ENCODE results near the gene NRG3.

NRG3 gene

GRCh38 chr10:82535457-82535856 lies 660.5 kb downstream of the NRG3 start:
- H3K27ac ChIP-seq, result no peak overlapping the region
- no peak for DNase-seq (ENCODE audit: low read depth, low spot score)

GRCh38 chr10:82536668-82537067 lies 661.7 kb downstream of the NRG3 start:
- no peak for DNase-seq (ENCODE audit: low read depth, low spot score)
- H3K27ac ChIP-seq, result no peak overlapping the region

DNA sequence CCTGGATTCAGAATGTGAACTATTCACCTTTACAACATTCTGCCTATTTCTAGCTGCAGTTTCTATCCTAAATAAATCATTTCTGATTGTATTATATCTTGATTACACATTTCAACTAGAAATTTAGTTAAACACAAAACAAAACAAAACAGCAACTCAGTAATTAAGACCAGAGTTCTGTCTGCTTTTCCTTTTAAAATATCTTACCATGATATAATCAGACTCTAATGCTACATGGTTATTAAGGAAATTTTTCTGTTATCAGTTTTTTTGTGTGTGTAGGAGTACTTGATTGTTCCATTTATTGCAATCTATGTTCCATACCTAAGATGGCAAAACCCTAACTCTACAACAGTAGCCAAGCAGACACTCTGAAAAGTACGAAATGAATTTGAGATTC lies 663.3 kb downstream of the NRG3 start:
- H3K27ac ChIP-seq, result no peak overlapping the region
- no peak for DNase-seq (ENCODE audit: low read depth, low spot score)

- DNase-seq (ENCODE audit: low read depth, low spot score), result no peak
Measured at GRCh38 chr10:82543631-82544030, 668.6 kb downstream of the NRG3 start.

GRCh38 chr10:82544377-82544776 lies 669.4 kb downstream of the NRG3 start:
- no peak for DNase-seq (ENCODE audit: low read depth, low spot score)

More at GRCh38 chr10:82543631-82544030, 668.6 kb downstream of the NRG3 start:
- H3K27ac ChIP-seq, result no peak overlapping the region

DNA sequence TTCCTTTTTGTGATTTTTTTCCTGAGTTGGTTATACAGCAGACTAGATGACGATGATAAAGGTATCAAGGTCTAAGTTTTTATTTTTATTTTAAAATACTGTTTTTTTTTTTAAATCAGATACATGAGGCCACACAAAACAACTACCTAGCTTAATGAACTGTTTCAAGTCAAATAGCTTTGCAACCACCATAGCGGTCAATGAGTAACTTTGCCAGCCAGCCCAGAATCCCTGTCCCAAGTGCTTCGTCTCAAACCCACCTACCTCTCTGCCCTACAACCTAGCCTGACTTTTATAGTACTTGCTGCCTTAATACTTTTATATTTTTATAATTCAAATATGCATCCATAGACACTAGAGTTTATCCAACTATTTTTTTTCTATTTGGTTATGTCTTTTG lies 676.5 kb downstream of the NRG3 start:
- H3K27ac ChIP-seq, result no peak overlapping the region
- DNase-seq (ENCODE audit: low read depth, low spot score), result no peak

More at GRCh38 chr10:82544377-82544776, 669.4 kb downstream of the NRG3 start:
- no peak overlapping the region for H3K27ac ChIP-seq

DNA sequence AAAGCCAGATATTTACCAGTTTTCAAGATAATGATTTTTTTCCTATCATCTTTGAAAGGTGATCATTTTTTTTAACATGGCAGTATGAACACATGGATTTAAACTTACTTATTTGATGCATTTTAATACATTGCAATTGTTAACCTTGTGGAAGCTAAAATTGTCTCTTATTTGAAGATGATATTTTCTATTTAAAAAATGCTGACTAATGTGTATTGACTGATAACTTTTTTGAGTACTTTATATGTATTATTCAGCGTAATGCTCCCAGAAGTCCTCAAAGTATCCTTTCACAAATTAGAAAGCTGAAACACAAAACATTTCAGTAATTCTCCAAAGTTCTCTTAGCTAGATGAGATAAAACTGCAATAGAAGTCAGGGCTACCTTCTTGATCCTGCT lies 677.3 kb downstream of the NRG3 start:
- DNase-seq (ENCODE audit: low read depth, low spot score), result no peak
- H3K27ac ChIP-seq, result no peak overlapping the region

DNA sequence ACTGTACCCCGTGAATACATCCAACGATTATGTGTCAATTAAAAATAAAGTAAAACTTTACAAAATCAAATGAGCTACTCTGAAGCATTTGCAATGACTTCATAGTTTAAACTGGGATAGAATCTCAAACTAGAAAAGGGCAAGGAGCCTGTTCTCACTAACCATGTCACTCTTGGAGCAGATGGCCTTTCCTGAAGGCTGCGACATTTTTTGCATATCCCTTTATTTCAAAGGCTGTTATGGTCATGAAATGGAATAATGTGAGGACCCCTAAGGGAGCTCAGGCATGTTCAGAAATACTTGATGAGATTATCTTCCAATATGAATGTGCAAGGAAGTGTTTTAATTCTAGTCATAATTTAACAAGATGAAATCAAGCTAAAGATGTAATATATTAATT lies 679.4 kb downstream of the NRG3 start:
- no peak overlapping the region for H3K27ac ChIP-seq
- no peak for DNase-seq (ENCODE audit: low read depth, low spot score)

- no peak for DNase-seq (ENCODE audit: low read depth, low spot score)
- H3K27ac ChIP-seq, result no peak overlapping the region
Measured at GRCh38 chr10:82558014-82558607, 683.1 kb downstream of the NRG3 start.

GRCh38 chr10:82564353-82565196 lies 689.6 kb downstream of the NRG3 start:
- no peak overlapping the region for H3K27ac ChIP-seq
- DNase-seq (ENCODE audit: low read depth, low spot score), result no peak

- no peak overlapping the region for H3K27ac ChIP-seq
- DNase-seq (ENCODE audit: low read depth, low spot score), result no peak
Measured at GRCh38 chr10:82565197-82565575, 690.2 kb downstream of the NRG3 start.

GRCh38 chr10:82572744-82573143 lies 697.8 kb downstream of the NRG3 start:
- DNase-seq (ENCODE audit: low read depth, low spot score), result no peak
- no peak overlapping the region for H3K27ac ChIP-seq

DNA sequence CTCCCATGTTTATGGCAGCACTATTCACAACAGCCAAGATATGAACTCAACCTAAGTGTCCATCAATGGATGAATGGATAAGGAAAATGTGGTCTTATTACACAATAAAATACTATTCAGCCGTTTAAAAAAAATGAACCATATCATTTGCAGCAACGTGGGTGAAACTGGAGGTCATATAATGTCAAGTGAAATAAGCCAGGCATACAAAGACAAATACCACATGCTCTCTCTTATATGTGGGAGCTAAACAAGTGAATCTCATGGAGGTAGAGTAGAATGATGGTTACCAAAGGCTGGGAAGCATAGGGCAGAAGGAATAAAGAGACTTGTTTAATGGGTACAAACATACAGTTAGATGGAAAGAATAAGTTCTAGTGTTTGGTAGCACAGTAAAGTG lies 699.1 kb downstream of the NRG3 start:
- H3K27ac ChIP-seq, result no peak overlapping the region
- no peak for DNase-seq (ENCODE audit: low read depth, low spot score)

GRCh38 chr10:82575318-82575717 lies 700.3 kb downstream of the NRG3 start:
- no peak overlapping the region for H3K27ac ChIP-seq
- no peak for DNase-seq (ENCODE audit: low read depth, low spot score)

GRCh38 chr10:82576093-82576492 lies 701.1 kb downstream of the NRG3 start:
- no peak for DNase-seq (ENCODE audit: low read depth, low spot score)
- H3K27ac ChIP-seq, result no peak overlapping the region

DNA sequence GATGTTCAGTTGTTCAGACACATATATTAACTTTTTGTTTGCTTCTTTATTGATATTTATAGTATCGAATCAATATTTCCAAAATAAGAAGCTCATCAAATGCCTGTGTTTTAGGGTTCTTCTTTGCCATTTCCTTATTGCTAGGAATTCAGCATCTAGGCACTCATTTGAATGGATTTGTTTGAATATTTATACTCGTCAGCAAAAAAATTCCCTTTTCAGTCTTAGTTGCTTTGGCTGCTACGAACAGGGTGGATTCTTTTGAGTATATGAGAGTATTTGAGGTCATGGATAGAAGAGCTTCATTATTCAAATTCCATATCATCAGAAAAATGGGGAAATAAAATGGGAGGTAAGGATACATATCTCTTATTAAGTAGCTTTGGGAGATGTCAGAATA lies 706.9 kb downstream of the NRG3 start:
- no peak overlapping the region for H3K27ac ChIP-seq
- no peak for DNase-seq (ENCODE audit: low read depth, low spot score)

DNA sequence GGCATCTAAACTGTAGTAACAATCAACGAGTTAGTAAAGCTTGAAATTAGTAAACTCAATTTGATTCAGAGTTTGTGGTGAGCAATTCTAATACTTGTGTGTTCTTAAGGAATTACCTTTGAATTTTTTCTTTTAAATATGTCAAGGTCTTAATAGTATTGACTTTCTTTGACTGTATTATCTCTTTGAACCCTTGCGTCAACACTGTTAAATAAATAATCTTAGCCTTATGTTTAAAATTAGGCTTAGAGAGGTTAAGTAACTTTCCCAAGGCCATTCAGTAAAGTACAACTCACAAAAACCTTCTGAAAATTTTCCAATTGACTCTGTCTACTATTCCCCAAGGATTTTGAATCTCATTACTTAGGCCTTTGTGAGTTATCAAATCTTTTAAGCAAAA lies 716.4 kb downstream of the NRG3 start:
- DNase-seq (ENCODE audit: low read depth, low spot score), result no peak
- no peak overlapping the region for H3K27ac ChIP-seq

GRCh38 chr10:82597840-82598239 lies 722.8 kb downstream of the NRG3 start:
- DNase-seq (ENCODE audit: low read depth, low spot score), result no peak
- H3K27ac ChIP-seq, result no peak overlapping the region

DNA sequence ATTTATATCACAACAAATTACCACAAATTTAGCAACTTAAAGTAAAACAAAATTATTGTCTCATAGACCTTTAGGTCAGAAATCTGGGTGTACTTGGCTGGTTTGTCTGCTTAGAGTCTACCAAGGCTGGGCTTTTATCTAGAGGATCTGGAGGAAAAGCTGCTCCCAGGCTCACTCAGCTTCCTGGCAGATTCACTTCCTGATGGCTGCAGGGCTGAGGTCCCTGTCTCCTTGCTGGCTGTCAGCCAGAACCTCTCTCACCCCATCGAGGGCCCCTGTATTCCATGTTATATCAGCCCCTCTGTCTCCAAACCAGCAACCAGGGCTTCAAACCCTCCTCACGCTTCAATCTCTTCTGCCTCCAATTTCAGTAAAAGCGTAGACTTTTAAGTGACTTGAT lies 734.9 kb downstream of the NRG3 start:
- no peak for DNase-seq (ENCODE audit: low read depth, low spot score)

GRCh38 chr10:82618007-82618406 lies 743.0 kb downstream of the NRG3 start:
- no peak overlapping the region for H3K27ac ChIP-seq
- no peak for DNase-seq (ENCODE audit: low read depth, low spot score)

More for the DNA sequence above, 734.9 kb downstream of the NRG3 start:
- H3K27ac ChIP-seq, result no peak overlapping the region

DNA sequence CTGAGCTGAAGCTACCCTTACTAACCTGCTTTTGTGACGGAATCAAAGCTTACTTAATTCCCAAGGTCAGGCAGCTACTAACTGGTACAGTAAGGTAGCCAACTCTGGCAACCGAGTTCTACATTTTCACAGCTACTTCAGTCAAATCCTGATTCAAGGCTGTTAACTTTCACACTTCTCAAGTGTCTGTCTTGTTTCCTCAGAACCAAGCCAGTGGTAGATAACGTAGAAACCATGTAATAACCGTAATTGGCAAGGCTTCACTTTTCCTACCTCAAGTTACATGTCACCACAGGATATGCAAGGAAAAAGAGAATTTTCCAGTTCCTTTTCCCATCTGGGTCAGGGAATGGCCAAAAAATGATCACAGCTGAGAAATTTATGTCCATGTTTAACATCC lies 746.7 kb downstream of the NRG3 start:
- DNase-seq (ENCODE audit: low read depth, low spot score), result no peak
- H3K27ac ChIP-seq, result no peak overlapping the region

- no peak overlapping the region for H3K27ac ChIP-seq
- DNase-seq (ENCODE audit: low read depth, low spot score), result no peak
Measured at GRCh38 chr10:82622479-82622878, 747.5 kb downstream of the NRG3 start.

Data from epithelial cell of prostate (primary cell).